Lower lobe of right lung (tissue), 2 donors: ENCODE data around the gene SGMS1. TPM values are rescaled to one million over a fixed set of nuclear protein-coding genes. Genes with fewer than 3 reads are reported as not detected.
"Not testable (repeated sequence)": the region's sequence is repeated elsewhere in the genome, so short reads cannot be mapped to it uniquely, and the experiment has no call there.

ENCODE experiments used
- ATAC-seq, 2 donors: fragments of 200-7000 bp; cut with Tn5 transposase; one replicate each; pipeline ENCODE4 v1.9.1; 2020 to 2022; ENCODE audit warnings: mild to moderate bottlenecking in 2 of 2, moderate library complexity in 2 of 2
- DNase-seq: peaks from one replicate; pipeline ENCODE4 v3.0.0-alpha.2; 2020
- H3K27ac ChIP-seq: fragments of 200-600 bp; one replicate; pipeline ENCODE4 v1.8.0; 2022
- H3K27me3 ChIP-seq: fragments of 200-600 bp; one replicate; pipeline ENCODE4 v1.8.0; 2022; ENCODE audit warnings: low read depth
- H3K36me3 ChIP-seq: fragments of 200-600 bp; one replicate; pipeline ENCODE4 v1.8.0; 2022; ENCODE audit warnings: mild to moderate bottlenecking
- H3K4me1 ChIP-seq: fragments of 200-600 bp; one replicate; pipeline ENCODE4 v1.8.0; 2022
- H3K4me3 ChIP-seq: fragments of 200-600 bp; one replicate; pipeline ENCODE4 v1.8.0; 2022; ENCODE audit warnings: mild to moderate bottlenecking
- H3K9me3 ChIP-seq: fragments of 200-600 bp; one replicate; pipeline ENCODE4 v1.8.0; 2022
- intact Hi-C: fragments of 100-400 bp; cut with DNase I; formaldehyde crosslinking; loops from one replicate; pipeline ENCODE4 v1.11.0; 2022
- long read RNA-seq: library from polyadenylated mRNA; unstranded; transcript quantifications from one replicate; pipeline ENCODE4 v2.0.0, GENCODE V29; 2021
- total RNA-seq: library from RNA; stranded (reverse); fragmentation: NEBNext Ultra II Directional; extraction: Animal tissue kit (Norgen Biotek cat#: 25700); gene quantifications from one replicate; pipeline ENCODE4 v1.2.1, GENCODE V29; 2021
- TF ChIP-seq, protein P1 (sequence below): fragments of 200-600 bp; IDR thresholded peaks from one replicate; pipeline ENCODE4 v1.8.0; 2022; ENCODE audit warnings: antibody characterized with exemption, mild to moderate bottlenecking
- donor health status: DM: no; HTN: yes; CAD: no; lungs with severe emphysema.

Gene SGMS1
- total RNA-seq: 72.3 TPM
- long read RNA-seq, transcript SGMS1-202 (11 exons, 3,744 nt): major isoform, 26 of 90 reads
- long read RNA-seq, partial matches to known transcripts: 13 of 90 reads
- long read RNA-seq, other reads (novel, unspliced or antisense): 51 of 90 reads

DNA sequence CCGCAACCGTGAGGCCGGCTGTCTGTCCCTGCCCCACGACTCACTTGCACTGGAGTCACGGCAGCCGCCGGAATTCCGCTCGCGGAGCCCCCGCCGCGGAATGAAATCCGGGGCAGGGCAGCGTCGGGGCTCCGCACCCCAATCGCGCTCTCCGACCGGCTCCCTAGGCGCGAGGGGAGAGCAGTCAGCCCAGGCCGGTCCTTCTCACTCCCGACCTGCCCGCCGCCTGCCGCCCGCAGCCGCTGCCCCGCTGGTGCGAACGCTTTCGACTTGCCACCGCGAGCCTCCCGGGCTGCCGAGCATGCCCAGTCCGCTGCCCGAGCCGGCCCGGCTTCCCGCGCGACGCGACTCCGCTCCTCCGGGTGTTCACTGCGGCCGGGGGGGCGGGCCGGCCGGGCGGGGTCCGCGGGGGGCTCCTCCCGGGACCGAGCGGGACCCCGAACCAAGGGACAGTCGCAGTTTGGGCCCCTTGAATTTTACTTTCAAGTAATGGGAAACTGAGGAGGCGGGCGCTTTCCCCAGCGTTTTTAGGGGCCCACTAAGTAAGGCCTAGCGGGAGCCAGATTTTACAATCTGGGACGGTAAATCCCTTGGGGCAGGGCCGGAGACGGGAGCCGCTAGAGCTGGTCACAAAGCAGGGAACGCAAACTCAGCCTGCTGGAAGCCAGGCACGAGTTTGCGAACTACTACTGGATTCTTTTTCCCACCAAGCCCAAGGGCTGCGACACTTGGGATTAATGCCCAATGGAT is at the start of gene SGMS1:
SGMS1 (minus strand) TSS at position 294 of the 750 bp plus-strand sequence. CDS start 279,842 bp downstream, outside the sequence.
- H3K4me1 ChIP-seq: peaks cover 21% of the 10 kb centered on the region
- no peaks in the 10 kb centered on the region for H3K36me3 ChIP-seq
- H3K4me3 ChIP-seq: peak within 1 kb of the TSS; percentile 92
- TF ChIP-seq, protein P1, sequence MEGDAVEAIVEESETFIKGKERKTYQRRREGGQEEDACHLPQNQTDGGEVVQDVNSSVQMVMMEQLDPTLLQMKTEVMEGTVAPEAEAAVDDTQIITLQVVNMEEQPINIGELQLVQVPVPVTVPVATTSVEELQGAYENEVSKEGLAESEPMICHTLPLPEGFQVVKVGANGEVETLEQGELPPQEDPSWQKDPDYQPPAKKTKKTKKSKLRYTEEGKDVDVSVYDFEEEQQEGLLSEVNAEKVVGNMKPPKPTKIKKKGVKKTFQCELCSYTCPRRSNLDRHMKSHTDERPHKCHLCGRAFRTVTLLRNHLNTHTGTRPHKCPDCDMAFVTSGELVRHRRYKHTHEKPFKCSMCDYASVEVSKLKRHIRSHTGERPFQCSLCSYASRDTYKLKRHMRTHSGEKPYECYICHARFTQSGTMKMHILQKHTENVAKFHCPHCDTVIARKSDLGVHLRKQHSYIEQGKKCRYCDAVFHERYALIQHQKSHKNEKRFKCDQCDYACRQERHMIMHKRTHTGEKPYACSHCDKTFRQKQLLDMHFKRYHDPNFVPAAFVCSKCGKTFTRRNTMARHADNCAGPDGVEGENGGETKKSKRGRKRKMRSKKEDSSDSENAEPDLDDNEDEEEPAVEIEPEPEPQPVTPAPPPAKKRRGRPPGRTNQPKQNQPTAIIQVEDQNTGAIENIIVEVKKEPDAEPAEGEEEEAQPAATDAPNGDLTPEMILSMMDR: no peak
- H3K9me3 ChIP-seq: no peaks in the 10 kb centered on the region
- intact Hi-C loops: loop anchor here (10.0 kb wide), 1 partner anchor 69 kb away; no protein-coding TSS in a partner anchor
- H3K27ac ChIP-seq: peak within 1 kb of the TSS; percentile 96
- peak; percentile 93 for DNase-seq
- H3K27me3 ChIP-seq: no peaks in the 10 kb centered on the region
- ATAC-seq: peak; percentile 84 to 89

DNA sequence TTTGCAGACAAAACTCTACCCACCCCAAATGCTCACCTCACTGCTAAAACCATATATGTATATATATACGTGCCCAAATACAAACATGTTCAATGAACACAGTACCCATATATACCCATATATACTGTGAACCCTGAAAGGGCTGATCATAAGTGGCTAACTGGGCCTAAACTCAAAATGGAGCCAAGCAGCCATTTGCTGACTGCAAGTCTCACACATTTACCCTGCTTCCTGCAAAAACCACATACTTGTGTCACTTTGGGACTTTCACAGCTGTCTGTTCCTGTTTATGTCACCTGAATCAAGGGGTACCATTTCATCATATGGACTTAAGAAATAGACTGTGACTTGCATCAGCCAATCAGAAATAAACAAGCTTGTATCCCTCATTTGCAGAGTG is 48.4 kb upstream of the SGMS1 start:
- H3K4me1 ChIP-seq, H3K27me3 ChIP-seq, H3K9me3 ChIP-seq, H3K27ac ChIP-seq, DNase-seq, H3K4me3 ChIP-seq, H3K36me3 ChIP-seq, ATAC-seq, intact Hi-C loops: not testable (repeated sequence)

DNA sequence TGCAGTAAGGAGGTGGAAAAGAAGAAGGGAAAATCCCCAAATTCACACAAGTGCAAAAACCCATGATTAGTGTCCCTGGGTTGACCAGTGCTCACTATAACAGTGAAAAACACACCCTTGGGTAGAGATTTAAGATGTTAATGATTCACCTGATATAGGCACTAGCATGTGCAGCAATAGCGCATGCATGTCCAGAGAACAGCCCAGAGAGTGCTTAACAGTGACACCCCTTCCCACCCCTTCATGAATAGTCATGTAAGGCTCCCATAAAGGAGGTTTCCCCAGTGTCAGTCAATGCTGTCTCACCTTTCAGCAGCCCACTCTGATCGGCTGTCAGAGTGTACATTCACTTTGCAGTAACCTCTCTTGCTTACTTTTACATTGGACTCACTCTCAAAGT is 47.9 kb upstream of the SGMS1 start:
- ATAC-seq, H3K27me3 ChIP-seq, H3K27ac ChIP-seq: not testable (repeated sequence)

DNA sequence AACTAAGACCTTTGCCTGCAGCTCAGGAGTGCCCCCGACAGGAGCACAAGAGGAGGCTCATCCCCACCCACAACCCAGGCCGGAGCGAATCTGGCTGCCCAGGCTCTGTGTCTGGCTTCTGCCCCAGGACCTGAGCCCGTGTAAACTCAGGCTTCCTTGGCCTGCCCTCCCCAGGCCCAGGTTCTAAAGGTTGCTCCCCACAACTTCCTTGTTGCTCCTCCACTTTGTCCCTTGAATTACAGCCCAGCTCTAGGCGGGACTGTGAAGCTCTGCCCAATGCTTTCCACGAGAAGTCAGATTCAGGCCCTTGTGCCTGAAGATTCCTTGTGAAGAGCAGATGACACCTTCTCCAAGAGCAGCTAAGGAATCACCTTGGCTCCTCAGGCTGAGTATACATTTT is 46.2 kb upstream of the SGMS1 start:
- intact Hi-C loops, H3K4me1 ChIP-seq, H3K36me3 ChIP-seq, H3K27ac ChIP-seq, DNase-seq, H3K27me3 ChIP-seq, H3K9me3 ChIP-seq, H3K4me3 ChIP-seq, ATAC-seq: not testable (repeated sequence)

More for the DNA sequence above, 47.9 kb upstream of the SGMS1 start:
- H3K4me3 ChIP-seq, H3K36me3 ChIP-seq, DNase-seq, intact Hi-C loops, H3K9me3 ChIP-seq, H3K4me1 ChIP-seq: not testable (repeated sequence)

DNA sequence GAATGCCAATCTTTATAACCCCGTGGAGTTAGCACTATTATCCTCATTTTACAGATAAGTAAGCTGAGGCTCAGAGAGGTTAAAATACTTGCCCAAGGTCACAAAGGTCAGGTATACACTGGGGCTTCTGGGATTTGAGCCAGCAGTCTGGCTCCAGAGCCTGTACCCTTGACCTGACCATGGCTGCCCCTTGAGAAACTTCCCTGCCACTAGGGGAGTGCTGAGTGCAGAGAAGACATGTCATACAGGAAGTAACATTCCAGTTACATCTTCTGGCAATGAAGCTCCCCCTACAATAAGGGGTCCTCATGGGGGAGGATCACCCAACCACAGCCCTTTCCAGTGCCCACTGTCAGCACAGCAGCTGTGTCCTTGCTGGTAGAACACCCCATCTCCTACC is 43.6 kb upstream of the SGMS1 start:
- intact Hi-C loops, H3K4me3 ChIP-seq, H3K27ac ChIP-seq, ATAC-seq, H3K9me3 ChIP-seq, DNase-seq, H3K36me3 ChIP-seq, H3K4me1 ChIP-seq, H3K27me3 ChIP-seq: not testable (repeated sequence)

DNA sequence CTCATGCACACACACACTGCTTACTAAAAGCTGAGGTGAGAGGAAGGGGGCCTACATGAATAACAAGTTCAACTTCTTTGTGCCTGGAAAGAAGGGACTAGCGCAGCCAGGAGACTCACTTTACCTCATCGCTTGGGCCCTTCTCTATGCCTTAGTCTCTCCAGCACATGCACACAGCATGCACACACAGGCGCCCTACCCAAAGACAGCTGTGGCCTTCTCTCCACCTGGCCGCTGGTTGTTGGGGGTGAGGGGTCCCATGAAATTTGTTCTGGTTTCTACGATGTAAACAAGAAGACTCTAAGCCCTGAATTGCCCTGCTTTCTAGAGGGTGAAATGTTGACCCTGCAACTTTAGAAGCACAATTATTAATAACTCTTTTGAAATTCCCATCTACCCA is 38.7 kb upstream of the SGMS1 start:
- H3K9me3 ChIP-seq, DNase-seq, H3K4me3 ChIP-seq, H3K27ac ChIP-seq, H3K27me3 ChIP-seq, ATAC-seq, intact Hi-C loops, H3K4me1 ChIP-seq, H3K36me3 ChIP-seq: not testable (repeated sequence)

DNA sequence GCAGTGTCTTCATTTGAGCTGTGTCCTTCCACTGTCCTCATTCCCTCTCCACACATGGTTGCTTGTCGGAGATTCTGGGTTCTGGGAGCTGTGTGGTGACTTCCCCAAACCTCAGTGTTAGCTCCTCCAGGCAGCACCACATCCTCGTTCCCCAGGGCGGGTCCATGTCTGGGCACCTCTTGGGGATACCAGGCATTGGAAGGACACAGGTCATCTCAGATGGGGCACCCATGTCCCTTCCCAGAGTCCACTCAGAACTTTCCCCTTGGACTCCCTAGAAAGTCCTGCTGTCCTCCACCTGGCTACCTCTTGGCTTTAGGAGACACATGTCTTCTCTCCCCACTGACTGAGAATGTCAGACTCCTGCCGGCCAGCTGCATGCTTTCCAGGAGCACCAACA is 37.8 kb upstream of the SGMS1 start:
- H3K9me3 ChIP-seq, H3K27ac ChIP-seq, H3K4me3 ChIP-seq, ATAC-seq, H3K27me3 ChIP-seq, DNase-seq, intact Hi-C loops, H3K36me3 ChIP-seq, H3K4me1 ChIP-seq: not testable (repeated sequence)

DNA sequence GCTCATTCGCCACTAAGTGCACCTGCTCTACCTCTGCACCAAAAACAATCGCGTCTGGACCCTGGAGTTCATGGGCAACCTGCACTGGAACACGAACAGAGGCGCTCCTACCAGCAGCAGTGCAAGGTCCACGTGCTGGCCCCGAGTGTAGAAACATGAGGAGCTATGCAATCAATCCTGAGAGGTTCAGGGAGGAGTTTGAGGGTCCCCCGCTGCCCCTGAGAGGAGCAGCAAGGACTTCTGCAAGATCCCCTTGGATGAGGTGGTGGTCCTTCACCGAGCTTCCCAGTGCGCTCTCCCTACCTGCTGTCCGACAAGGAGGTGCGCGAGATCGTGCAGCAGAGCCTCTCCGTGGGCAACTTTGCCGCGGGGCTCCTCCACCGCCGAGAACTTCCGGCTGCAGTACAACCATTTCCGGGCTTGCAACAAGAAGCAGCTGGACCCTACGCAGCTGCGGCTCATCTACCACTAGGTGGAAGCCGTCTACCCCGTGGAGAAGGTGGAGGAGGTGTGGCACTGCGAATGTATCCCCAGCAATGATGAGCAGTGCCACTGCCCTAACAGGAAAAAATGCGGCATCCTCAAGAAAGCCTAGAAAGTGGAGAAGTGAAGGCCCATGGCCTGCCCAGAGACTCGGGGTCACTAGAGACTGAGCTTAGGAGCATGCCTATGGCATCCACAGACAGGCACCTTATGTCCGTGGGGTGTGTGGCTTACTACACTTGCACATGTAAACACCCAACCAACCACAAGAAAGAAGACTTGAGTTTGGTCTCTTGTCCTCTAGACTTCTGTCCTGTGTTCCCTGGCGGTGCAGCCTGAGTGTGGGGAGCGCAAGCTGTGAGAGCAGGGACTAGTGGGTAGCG is 36.3 kb upstream of the SGMS1 start:
- DNase-seq, H3K27me3 ChIP-seq, H3K36me3 ChIP-seq, H3K9me3 ChIP-seq, H3K4me3 ChIP-seq, intact Hi-C loops, H3K27ac ChIP-seq, H3K4me1 ChIP-seq: not testable (repeated sequence)
- peak; percentile 32 to 66 for ATAC-seq

DNA sequence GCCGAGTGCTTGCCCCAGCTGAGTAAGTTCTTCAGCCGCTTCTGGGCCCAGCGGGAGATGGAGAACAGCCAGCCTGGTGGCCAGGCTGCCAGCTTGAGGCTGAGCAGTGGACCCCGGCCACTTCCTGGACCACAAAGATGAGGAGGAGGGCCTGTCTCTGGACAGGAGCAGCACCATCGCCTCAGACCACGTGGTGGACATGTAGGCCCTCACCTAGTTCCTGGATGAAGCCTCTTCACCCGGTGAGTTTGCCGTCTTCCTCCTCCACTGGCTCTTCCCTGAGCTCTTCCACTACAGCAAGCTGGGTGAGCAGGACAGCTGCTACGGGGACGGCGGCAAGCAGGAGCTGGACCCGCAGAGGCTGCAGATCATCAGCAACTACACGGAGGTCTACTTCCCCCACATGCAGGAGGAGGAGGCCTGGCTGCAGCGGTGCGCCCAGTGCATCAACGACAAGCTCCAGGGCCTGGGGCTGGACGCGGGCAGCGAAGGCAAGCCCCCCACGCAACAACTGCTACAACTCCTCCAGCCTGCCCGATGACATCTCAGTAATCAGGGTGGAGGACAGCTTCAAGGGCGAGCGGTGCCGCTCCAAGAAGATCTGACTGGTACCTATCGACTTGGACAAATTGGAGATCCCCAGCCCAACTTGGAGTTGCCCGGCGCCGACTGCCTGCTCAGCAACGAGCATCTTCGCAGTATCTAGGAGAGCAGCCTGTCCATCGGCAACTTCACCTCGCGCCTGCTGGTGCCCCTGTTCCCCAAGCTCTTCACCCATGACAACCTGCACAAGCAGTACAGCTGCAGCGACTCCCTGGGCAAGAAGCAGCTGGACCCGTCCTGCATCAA is 35.5 kb upstream of the SGMS1 start:
- peak in 1 of 2 donors; percentile 8 for ATAC-seq
- H3K36me3 ChIP-seq, H3K4me1 ChIP-seq, H3K27me3 ChIP-seq, DNase-seq, intact Hi-C loops, H3K27ac ChIP-seq, H3K9me3 ChIP-seq, H3K4me3 ChIP-seq: not testable (repeated sequence)
